ENCODE data around the gene KCNJ6. TPM values are rescaled to one million over a fixed set of nuclear protein-coding genes. Genes with fewer than 3 reads are reported as not detected.

KCNJ6 gene
- total RNA-seq, 1 experiment from 2014 or later: 1.2 TPM

- no peak overlapping the region for H4K8ac ChIP-seq (replicated peaks; ENCODE audit: insufficient read length, low read depth, low read length)
- H2BK120ac ChIP-seq (ENCODE audit: low read depth, low read length, poor library complexity, severe bottlenecking): no peak overlapping the region
- Mint-ChIP-seq H3K27me3 (ENCODE audit: low read depth) (0 out of 2 replicates have a peak, but pooled peaks cover 1% of the 10 kb centered on the region), H3K36me3 (ENCODE audit: insufficient read depth in 1 of 3, low read depth in 3 of 3) (no peaks in the 10 kb centered on the region), H3K9me3 (no peaks in the 10 kb centered on the region), H3K27ac (no peak overlapping the region), H3K4me1 (peaks cover 0 to 3% of the 10 kb centered on the region in 2 experiments; a peak in 2 of 4 replicates), H3K4me3 (no peak overlapping the region)
- H3K4me2 ChIP-seq (ENCODE audit: insufficient read depth, insufficient read length, low read length): no peak overlapping the region
- no peak overlapping the region for H2BK15ac ChIP-seq (ENCODE audit: low read depth, low read length)
- H4K91ac ChIP-seq (ENCODE audit: insufficient read length, low read depth, low read length): no peak overlapping the region
- H3K56ac ChIP-seq (ENCODE audit: insufficient read length, low read depth, low read length): no peak overlapping the region
- no peaks in the 10 kb centered on the region for H3K79me1 ChIP-seq (ENCODE audit: insufficient read depth, low read depth, low read length, poor library complexity, severe bottlenecking)
- no peak overlapping the region for H3T11ph ChIP-seq (ENCODE audit: low read length)
- H3K27ac ChIP-seq (ENCODE audit: insufficient read length, low read depth, low read length): no peak overlapping the region
- no peak overlapping the region for H2BK12ac ChIP-seq (ENCODE audit: insufficient read length, low read depth, low read length)
- no peak overlapping the region for H3K4ac ChIP-seq (ENCODE audit: low read depth, low read length)
- H4K5ac ChIP-seq (ENCODE audit: insufficient read length, low read depth, low read length): no peak overlapping the region
- no peaks in the 10 kb centered on the region for H3K4me1 ChIP-seq (ENCODE audit: insufficient read depth, low read length)
- H2AFZ ChIP-seq (ENCODE audit: low read length): no peak overlapping the region
- H3K18ac ChIP-seq (ENCODE audit: insufficient read length, low read depth, low read length): no peak overlapping the region
- no peak overlapping the region for H3K23ac ChIP-seq (ENCODE audit: insufficient read length, low read depth, low read length)
- H3K9ac ChIP-seq (ENCODE audit: extremely low read depth, insufficient read length, low read length): no peak overlapping the region
- H3K14ac ChIP-seq (ENCODE audit: insufficient read depth, low read length): no peak overlapping the region
- no peaks in the 10 kb centered on the region for H3K9me3 ChIP-seq (ENCODE audit: control insufficient read depth, low read depth, low read length)
- no peak for DNase-seq
- no peaks in the 10 kb centered on the region for H3K23me2 ChIP-seq (ENCODE audit: insufficient read length, low read depth, low read length, poor library complexity, severe bottlenecking)
- no peaks in the 10 kb centered on the region for H3K79me2 ChIP-seq (ENCODE audit: insufficient read depth, low read length)
- no peaks in the 10 kb centered on the region for H3K27me3 ChIP-seq (ENCODE audit: insufficient read depth, low read length)
- TF ChIP-seq CTCF (conservative IDR thresholded peaks at IDR 0.05): no peak
- no peak overlapping the region for H2AK5ac ChIP-seq (ENCODE audit: insufficient read length, low read length)
- WGBS (ENCODE audit: extremely low coverage, insufficient read length, low lambda C conversion rate): no CpG with 5 or more reads among the region's 4 CpGs
- H2BK20ac ChIP-seq (ENCODE audit: low read depth, low read length, poor library complexity, severe bottlenecking): no peak overlapping the region
- no peak overlapping the region for H2BK5ac ChIP-seq (ENCODE audit: insufficient read length, low read length)
- peaks cover 4% of the 10 kb centered on the region for H4K20me1 ChIP-seq (ENCODE audit: control insufficient read depth, insufficient read depth, insufficient read length)
These were observed 263.1 kb downstream of the KCNJ6 start for GRCh38 chr21:37653201-37653600.

All from H9 (cell line).